Activated gamma-delta T cell treated with anti-CD3 and anti-CD28 coated beads, Interleukin-2, amount 50 U/mL, for 16 hours (primary cell): ENCODE measurements around the gene CXXC4.

ENCODE experiments used
- DNase-seq: peaks from one replicate; pipeline ENCODE4 v3.0.0-alpha.2; 2020; ENCODE audit warnings: low read depth

Gene CXXC4

DNA sequence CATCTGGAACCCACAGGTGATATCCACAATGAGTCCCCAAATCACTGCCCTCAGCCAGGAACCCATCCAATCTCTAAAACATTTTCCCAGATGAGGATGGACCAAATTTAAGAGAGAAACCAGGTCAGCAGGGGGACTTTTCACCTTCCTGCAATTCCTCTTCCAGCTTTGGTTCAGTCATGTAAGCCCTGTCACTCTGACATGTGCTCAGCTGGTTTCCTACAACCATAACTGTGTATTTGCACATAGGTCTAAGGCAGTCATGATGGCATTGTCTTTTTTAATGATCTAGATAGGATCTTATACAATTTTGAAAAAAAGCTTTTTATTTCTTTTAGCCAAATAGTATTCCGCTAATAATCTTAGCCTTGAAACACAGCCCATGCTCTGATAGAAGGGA, 6.5 kb downstream of the CXXC4 start:
- no peak for DNase-seq

DNA sequence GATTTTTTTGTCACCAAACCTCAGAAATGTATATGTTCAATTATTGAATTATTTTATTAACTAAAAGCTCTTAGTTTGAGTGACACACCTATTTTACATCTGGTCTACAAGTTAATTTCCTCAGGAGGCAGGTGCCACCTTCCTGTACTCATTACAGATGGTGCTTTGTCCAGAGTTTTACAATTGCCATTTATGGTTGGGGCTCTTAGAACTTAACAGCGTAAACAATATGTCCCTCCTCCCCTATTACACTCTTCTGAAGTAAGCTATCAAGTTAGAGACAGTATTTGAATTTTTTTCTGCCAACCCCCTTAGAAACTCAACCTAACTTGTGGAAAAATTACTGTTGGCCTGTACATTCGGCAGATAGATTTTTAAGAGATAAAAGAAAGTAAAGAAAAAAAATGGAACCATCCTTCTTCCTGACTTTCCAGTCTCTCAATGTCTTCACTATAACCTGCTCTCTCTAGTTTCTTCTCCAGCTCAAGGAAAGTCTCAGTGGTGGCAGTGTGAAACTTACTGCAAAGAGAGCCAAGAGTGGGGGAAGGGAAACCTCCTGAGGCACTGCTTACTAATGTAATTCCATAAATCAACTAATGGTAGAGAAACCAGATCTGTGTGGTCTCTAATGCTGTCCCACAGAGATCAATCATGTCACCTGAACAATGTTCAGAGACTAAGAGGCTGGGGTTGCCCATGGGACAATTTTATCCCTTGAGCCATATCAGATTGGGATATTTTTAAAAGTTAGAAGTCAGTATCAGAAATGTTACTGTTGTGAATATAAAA, 7.8 kb downstream of the CXXC4 start:
- DNase-seq = no peak

DNA sequence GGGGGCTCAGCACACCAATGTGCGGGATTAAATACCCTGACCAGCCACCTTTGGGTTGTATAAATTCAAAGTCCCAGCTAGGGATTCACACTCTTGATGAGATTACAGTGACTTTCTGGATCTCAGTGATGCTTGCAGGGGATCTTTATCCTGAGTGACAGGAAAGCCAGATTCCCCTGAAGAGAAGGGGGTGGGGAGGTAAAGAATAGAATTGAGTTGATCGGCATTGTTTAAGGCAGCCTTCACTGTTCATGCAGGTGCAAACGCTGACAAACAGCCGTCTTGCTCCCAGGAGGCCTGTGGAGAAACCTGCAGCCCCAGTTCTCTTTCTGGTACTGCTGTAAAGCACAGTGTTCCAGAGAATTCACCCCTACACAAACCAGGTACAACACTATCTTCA, 19.0 kb downstream of the CXXC4 start:
- no peak for DNase-seq

DNA sequence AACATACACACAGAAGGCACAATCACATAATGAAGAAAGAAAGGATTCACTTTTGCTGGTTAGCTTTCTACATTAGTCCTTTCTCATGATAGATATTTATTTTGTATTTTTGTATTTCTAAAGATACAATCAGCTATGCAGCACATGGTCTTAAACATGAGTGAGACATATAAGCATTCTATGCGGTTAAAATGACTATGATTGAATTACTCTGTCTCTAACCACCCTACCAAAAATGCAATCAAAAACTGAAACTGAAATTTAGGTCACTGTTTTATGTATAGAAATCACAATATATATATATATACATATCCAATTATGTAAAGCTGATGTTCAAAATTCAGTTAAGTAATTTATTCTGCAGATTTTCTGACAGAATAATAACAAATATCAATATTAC, 21.9 kb downstream of the CXXC4 start:
- no peak for DNase-seq

DNA sequence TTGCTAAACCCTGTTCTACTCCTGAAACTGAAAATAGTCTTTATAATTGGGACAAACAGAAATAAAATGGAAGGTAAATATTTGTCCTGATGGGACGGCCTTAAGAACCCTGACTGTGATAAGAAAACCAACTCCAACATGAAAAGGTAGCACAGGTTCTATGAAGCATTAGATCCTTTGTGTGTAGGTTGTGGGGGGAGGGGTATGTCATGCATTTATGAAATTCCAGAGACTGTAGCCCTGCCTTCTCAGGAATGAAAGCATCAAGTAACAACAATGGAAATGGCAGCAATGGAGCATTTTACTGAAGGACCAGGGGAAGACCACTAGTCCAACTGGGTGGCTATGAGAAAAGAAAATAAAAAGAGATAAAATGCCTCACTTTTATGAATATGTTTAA, 23.9 kb downstream of the CXXC4 start:
- no peak for DNase-seq

DNA sequence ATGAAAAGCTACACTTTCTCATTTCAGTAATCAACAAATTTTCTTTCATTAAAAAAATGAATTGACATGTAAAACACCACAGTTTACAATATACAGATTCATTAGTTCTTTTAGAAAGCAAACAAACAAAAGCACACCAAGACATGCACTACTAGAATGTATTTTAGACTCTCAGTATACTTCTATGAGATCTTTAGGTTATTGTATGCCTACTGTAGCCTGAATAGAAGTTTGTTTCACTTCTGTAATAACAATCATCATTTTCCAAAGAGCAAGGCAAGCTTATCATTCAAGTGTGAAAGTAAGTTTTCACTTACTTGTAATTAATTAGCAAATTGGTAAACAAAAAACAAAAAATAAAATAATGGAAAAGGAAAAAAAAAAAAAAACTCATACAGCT, 24.9 kb downstream of the CXXC4 start:
- DNase-seq = no peak

DNA sequence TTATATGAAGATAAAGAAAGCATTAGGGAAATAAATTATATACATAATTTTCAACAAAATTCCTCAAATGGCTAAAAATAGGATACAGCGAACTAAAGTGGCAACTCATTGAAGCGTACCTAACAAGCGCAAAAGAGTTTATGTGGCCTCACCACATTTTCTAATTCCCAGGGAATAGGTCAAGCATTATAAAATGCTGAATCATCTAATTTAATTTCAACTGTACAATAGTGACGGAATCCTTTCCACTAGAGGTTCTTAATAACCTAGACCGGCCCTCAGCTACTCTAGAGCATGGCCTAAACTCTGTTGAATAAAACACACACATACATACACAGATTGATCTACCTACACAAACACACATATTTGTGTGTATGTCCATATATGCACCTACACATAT, 29.1 kb downstream of the CXXC4 start:
- no peak for DNase-seq

DNA sequence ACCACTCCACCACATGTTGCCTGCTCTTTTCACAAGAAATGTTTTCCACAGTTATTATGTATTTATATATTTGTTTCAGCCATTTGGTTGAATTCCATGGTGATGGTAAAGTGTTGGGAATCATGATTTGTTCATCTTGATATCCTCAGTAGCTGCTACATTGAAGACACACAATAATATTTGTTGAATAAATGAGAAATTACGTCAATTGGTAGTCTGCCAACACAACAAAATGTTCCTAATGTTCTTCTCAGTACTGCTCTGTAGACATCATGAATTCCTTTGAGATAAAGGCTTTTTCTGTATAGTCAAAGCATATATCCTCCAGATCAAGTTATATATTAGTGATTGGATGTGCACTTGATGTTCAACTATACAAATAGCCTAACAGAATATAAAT, 29.5 kb downstream of the CXXC4 start:
- no peak for DNase-seq

DNA sequence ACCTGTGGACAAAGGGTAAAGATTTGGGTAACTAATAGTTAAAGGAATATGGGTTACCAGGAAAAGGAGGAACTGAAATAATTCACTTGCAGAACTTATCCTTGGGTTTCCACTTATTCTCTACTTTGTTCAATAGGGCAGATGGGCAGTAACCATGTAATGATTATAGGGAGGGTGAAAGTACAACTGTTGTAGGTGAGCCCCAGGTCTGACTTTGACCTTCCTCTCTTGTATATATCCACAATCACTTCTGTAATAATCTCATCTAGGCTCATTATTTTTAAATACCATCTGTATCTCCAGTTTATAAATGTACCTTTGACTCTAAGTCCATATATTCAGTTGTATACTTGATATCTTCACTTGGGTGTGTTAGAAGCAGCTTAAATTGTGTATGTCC, 32.1 kb downstream of the CXXC4 start:
- DNase-seq = no peak

DNA sequence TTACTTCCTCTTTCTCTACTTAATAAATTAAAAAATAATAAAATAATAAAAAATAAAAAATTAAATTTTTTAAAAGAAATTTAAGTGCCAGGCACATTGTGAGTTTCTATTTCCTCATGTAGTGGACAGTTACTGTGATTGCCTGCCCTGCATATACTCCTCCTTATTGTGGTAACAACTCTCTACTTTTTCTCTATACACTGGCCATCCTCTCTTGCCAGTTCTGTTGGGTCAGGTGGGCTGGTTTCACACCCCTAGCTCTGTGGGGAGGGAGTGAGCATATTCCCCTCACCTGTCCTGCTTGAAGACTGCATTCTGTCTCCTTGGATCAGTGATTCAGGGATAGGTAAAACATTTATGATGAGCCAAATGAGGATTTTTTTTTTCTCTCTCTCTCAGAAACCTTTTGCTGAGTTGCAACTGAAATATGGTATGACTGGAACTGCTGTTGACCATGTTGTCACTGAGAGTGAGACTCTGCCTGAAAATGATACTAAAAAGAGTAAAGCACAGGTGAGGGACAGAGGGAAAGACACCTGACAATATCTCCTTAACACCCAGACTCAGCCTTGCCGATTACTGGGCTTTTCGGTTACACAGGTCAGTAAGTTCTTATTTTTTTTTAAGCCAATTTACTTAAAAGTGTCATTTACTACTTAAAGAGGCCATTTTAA, 37.2 kb downstream of the CXXC4 start:
- DNase-seq = no peak

DNA sequence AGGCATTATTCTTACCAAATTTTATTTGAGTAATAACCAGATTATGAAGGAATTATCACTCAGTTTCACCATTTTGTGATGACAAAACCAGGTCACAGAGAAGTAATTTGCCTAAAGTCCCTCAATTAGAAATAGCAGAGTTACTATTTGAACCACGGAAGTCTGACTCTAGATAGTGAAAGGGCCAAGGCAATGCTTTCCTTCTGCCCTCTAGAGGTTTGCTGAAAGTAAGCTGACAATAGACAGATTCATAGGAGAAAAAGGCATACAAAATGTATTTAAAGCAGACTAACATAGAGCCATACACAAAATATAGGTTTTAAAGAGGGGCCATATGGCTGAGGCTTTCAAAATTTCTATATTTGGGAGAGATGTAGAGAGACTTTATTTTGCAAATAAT, 43.1 kb downstream of the CXXC4 start:
- DNase-seq = no peak

DNA sequence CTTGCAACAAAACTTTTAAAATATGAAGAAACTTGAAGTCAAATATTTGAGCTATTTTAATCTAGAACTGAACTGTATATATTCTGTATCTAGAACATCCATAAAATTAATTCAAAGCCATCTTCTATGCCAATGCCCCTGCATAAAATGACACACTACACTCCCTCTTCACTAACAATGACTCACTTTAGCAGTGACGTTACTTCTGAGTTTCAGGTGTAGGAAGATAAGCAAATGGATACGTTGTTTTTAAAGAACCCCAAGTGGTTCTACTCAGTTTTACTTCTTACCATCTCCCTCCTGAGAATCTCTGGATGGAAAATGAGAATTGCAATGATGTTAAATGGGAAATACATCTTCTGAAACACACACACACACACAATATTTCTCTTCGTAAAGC, 45.2 kb downstream of the CXXC4 start:
- DNase-seq = no peak

DNA sequence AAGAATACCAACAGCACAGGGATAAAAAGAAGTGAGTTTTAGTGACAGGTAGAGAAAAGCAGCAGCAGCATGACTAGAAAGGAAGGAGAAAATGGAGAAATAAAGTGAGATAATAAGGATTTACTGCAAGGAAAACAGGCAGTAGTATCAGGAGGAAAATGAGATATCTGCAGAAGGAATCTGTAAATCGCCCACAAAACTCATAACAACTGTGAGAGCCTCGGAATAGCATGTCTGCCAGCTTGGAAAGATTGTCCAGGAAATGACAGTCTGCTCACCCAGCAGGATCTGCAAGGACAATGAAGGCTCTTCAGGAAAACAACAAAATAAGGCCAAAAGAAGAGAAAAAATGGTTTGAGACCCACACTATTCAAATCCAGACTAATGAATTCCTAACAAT, 47.4 kb downstream of the CXXC4 start:
- DNase-seq = no peak

DNA sequence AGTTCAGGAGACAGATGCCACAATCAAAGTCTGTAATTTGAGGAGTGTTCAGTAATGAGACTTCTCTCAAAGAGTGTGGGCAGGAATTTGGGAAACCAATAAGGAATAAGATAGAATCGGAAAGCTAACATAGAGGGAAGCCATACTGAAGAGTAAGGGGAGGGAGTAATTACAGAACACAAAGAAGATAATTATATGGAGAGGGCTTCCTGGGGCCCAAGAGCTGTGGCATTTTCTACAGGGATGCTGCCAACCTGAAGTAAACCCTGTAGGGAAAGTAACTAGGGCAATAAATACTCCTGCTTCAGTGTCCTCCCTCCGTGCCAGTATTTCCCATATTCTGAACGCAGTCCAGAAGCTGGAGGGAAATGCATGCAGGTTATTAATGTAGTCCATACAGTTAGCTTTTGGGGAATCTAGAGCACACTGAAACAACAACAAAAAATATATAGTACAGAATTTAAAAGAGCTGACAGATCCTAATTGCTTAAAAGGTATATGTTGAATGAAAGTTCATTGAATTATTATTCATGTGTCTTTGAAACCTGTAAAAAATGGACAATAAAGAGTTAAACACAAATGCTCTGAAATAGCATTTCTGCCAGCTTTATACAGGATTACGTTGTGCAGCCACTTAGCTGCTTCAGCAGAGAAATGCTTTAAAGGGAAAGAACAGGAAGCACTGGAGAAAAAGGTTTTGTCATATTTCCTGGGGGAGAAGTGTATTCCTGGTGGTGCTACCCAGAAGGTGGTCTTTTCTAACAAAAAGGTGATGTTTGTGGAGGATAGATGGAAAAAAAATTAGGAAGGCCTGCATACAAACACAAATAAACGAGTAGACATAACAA, 48.0 kb downstream of the CXXC4 start:
- DNase-seq = no peak

DNA sequence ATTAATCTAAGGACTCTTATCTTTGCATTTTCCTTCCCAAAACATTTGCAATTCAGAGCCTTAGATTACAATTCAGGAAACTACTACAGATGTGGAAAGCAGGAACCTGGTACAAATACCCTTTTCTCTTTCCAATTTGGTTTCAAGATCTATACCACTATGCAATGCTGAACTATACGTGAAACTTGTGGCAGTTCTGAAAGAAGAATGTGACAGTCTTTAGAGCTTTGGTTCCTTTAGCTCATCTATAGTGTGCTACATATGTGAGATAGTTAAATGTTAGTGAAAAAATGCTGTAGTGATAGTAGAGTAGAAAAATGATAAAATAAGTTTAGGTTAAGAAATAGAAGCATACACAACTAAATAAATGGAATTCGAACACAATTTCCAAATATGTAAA, 50.0 kb downstream of the CXXC4 start:
- DNase-seq = no peak

DNA sequence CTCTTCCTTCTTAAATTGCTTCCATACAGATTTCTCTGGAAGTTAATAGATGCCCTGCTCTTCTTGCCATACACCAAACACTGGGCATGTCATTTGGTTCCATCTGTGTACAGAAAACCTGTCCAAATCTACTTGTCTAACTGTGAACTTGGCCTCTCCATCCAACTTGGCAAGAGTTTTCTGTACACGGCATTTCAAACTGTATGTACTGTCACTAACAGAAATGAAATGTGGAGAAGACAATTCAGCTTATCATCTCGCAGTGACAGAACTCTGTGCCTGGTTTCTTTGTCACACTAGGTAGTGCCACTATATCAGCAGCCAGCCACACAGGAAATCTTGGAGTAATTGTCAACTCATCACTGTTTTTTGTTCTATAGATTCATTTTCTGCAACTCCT, 58.2 kb downstream of the CXXC4 start:
- no peak for DNase-seq

DNA sequence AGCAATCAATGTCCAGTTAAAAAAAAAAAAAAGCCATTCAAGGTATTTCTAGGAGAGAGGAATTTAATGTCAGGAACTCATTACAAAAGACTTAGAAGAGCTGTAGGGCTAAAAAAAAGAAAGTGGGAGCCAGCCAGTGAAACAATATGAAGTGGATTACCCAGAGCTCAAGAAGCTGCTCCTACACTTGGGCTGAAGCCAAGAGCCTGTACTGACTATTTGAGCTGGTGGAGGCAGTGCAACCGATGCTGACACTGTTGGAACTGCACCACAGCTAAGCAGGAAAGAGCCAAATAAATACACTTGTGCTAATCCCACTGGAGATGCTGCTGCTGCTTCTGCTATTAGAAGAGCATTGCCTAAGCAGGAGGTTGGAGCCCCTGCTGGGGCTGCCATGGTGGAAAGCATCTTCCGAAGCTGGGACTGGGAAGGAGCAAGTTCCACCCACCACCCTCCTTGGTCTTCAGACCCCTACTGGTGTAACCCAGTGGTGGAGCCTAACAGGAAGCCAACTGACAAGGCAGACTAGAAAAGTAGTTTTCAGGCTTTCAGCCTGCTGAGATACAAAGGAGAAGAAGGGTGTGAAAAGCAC, 65.4 kb downstream of the CXXC4 start:
- no peak for DNase-seq

DNA sequence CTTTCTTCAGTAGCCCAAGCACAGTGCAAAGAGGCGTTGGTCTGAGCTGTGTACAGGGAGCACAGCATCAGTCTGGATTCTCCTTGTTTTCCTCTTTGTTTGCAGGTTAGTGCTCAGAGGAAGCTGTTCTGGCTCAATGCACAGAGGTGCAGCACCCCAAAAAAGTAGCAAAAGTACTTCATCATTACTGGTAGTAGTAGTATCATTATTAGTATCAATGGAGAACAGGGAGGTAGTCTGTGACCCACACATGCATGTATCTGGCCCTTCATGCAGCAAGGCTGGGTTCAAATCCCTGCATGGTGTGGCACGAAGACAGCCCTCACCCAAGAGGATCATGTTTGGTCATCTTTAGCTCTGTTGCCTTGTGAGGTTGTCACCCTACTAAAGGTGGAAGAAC, 68.7 kb downstream of the CXXC4 start:
- no peak for DNase-seq

DNA sequence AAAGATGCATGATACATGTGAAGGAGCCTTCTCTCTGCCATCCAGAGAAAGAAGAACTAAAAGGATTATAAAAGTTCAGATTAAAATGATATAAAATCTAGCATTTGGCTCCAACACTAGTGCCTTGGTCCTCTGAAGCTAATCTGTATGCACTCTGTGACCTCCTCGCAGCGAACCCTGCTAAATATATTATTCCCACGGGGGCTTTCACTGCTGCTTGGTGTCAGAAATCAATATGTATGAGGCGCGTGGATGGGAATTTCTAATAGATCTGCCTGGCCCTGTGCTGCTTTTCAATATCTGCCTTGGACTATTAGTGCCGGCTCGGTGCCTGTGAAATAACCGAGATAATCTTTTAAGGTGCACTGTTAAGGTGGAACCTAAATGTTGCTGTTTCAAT, 69.7 kb downstream of the CXXC4 start:
- DNase-seq = no peak

DNA sequence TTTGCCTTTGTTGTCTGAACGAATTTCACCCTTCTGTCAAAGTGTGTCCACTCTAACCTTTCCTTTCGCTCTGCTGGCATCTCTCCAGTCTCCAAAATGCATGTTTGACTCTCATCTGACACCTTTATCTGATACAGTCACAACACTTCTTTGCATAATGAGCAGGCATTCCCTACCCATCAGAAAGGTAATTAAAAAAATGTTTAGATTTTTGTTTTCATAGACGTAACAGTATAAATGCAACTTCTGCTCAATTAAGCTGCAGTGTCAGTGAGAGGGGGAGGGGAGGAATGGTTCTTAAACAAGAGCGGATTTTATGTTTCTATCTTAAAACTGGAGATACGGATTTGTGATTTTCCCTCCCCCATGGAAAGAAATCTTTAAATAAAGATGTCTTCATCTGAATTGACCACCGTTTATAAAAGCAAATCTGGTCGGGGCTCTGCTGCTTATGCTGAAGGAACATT, 70.2 kb downstream of the CXXC4 start:
- no peak for DNase-seq

DNA sequence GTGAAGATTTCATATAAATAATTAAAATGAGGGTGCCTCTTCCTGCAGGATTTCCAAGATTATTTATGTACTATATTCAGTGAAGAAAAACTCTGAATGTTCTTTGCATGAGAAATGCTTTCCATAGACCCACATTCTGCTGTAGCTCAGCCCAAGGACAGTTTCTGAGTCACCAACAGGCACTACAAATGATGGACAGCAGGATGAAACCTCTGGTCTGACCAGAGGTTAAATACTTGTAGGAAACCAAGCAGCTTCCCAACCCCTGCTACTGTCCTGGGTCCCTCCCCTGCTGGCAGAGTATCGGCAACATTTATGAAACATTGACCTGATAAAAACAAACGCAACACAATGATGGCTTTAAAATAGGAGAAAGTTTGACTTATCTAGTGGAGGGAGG, 73.1 kb downstream of the CXXC4 start:
- no peak for DNase-seq

DNA sequence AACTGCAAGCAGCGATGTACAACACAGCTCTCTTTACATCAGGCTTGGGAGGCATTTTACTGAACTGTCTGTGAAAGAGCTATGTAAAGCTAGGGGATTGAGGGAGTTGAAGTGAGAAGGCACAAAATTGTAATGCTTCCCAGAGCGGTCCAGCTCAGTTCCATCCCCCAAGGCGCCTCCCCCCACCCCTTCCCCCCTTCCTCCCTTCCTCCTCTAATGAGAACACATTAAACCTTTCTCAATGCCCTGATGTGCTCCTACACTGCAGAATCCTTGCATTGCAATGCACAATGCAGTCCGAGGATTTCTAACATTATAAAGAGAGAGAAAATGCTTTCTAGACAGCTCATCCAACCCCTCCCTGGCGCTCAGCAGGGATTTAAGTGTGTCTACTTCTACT, 73.9 kb downstream of the CXXC4 start:
- no peak for DNase-seq
